Renal cortical epithelial cell (primary cell): ENCODE results near the gene MTA1. TPM values are rescaled to one million over a fixed set of nuclear protein-coding genes. Genes with fewer than 3 reads are reported as not detected.

Experiments used
- DNase-seq: peaks from one replicate; pipeline ENCODE4 v3.0.0-alpha.2; 2011; ENCODE audit warnings: low read depth
- total RNA-seq: library from RNA; depleted of rRNA; stranded (reverse); fragments of >200 nt; gene quantifications from 2 replicates; pipeline ENCODE4 v1.2.3, GENCODE V29; 2014

The MTA1 gene
- total RNA-seq, result 14.6 and 47.3 TPM in 2 replicates

- DNase-seq, result no peak
These were observed at the start of gene MTA1 for GRCh38 chr14:105419195-105420091. Gene MTA1, plus strand, starts transcription at chr14:105419827. Its CDS starts 209 bp downstream, at chr14:105420036.

GRCh38 chr14:105374389-105374788, 45.2 kb upstream of the MTA1 start:
- no peak for DNase-seq

- DNase-seq, result no peak
These were observed 44.0 kb upstream of the MTA1 start for GRCh38 chr14:105375635-105376057.

GRCh38 chr14:105376521-105377440, 42.8 kb upstream of the MTA1 start:
- DNase-seq, result no peak

- DNase-seq, result no peak
These were observed 42.0 kb upstream of the MTA1 start for GRCh38 chr14:105377555-105378182.

GRCh38 chr14:105378199-105378598, 41.4 kb upstream of the MTA1 start:
- DNase-seq, result no peak

GRCh38 chr14:105378873-105379685, 40.5 kb upstream of the MTA1 start:
- DNase-seq, result no peak

- no peak for DNase-seq
These were observed 39.7 kb upstream of the MTA1 start for GRCh38 chr14:105379946-105380345.

GRCh38 chr14:105380756-105381155, 38.9 kb upstream of the MTA1 start:
- DNase-seq, result no peak

- DNase-seq, result no peak
These were observed 37.9 kb upstream of the MTA1 start for GRCh38 chr14:105381446-105382342.

GRCh38 chr14:105382343-105383082, 37.1 kb upstream of the MTA1 start:
- DNase-seq, result no peak

- DNase-seq, result no peak
These were observed 36.4 kb upstream of the MTA1 start for GRCh38 chr14:105383083-105383730.

- no peak for DNase-seq
These were observed 35.5 kb upstream of the MTA1 start for GRCh38 chr14:105384041-105384557.

GRCh38 chr14:105384605-105385321, 34.9 kb upstream of the MTA1 start:
- no peak for DNase-seq

GRCh38 chr14:105385322-105385637, 34.3 kb upstream of the MTA1 start:
- no peak for DNase-seq

- DNase-seq, result no peak
These were observed 33.8 kb upstream of the MTA1 start for GRCh38 chr14:105385698-105386365.
